ENCODE measurements around the gene ZNF594.
"Not testable (repeated sequence)": the region's sequence is repeated elsewhere in the genome, so short reads cannot be mapped to it uniquely, and the experiment has no call there.

DNA sequence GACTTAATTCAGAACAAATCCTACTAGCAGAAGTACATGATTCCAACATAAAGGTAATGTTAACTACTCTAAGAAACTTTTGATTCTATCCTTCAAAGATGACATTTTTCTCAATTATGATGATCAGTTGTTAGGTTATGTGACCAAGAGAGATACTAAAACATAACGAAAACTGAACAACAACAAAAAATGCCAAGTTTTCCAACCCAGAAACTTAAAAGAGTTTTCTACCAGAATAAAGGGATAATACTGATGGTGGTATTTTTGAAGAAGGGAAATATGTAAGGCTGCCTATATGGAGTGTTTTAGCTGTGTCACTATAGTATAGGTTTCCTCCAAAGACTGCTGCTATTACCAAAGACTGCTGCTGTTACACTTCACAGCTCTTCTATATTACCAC lies 45.5 kb downstream of the ZNF594 start:
- not testable (repeated sequence) for TF ChIP-seq EZH2phosphoT487 (IDR thresholded peaks at IDR 0.05; ENCODE audit: low read depth)
- TF ChIP-seq, protein P1, sequence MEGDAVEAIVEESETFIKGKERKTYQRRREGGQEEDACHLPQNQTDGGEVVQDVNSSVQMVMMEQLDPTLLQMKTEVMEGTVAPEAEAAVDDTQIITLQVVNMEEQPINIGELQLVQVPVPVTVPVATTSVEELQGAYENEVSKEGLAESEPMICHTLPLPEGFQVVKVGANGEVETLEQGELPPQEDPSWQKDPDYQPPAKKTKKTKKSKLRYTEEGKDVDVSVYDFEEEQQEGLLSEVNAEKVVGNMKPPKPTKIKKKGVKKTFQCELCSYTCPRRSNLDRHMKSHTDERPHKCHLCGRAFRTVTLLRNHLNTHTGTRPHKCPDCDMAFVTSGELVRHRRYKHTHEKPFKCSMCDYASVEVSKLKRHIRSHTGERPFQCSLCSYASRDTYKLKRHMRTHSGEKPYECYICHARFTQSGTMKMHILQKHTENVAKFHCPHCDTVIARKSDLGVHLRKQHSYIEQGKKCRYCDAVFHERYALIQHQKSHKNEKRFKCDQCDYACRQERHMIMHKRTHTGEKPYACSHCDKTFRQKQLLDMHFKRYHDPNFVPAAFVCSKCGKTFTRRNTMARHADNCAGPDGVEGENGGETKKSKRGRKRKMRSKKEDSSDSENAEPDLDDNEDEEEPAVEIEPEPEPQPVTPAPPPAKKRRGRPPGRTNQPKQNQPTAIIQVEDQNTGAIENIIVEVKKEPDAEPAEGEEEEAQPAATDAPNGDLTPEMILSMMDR (IDR thresholded peaks at IDR 0.05; ENCODE audit: low read depth, low read length), result not testable (repeated sequence)

Data from OCI-LY3 (cell line).